ENCODE data around the gene DPF3.

The DPF3 gene

GRCh38 chr14:72610831-72611200 is 283.1 kb downstream of the DPF3 start:
- DNase-seq, result no peak

DNA sequence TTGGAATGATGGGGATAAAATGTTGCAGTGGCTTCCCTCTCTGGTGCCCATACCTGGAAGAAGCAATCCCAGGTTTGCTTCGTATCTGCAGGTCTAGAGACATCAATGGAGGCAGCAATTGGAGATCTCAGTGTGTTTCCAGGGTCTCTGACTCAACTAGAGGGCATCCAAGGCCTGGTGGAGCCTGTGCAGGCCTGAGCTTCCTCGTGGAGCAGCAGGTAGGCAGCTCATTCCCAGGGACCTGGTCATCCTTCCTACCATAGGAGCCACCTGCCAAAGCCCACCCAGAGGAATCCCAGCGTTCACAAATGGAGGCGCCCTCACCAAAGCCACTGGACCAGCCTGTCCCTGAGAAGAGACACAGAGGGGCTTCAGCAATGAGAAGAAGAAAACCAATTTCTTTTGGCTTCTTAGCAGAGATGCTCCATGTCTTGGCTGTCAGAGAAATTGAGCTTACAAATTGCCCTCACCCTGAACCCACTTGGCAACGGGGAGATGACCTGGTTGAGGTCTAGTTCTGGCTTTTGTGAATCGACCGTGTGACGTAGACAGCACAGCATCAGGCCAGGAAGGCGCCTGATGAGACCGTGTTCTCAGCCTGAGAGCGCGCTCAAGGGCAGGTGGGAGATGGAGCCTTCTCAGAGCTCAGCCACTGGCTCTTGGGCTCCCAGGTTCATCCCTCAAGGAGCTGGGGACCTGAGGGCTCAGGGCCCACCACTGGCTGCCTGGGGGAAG is 283.6 kb downstream of the DPF3 start:
- no peak for DNase-seq

GRCh38 chr14:72609205-72609916 is 284.5 kb downstream of the DPF3 start:
- DNase-seq, result no peak

- no peak for DNase-seq
Measured at GRCh38 chr14:72608391-72609204, 285.3 kb downstream of the DPF3 start.

- DNase-seq, result no peak
Measured at GRCh38 chr14:72607386-72608130, 286.3 kb downstream of the DPF3 start.

GRCh38 chr14:72606879-72607278 is 287.0 kb downstream of the DPF3 start:
- no peak for DNase-seq

DNA sequence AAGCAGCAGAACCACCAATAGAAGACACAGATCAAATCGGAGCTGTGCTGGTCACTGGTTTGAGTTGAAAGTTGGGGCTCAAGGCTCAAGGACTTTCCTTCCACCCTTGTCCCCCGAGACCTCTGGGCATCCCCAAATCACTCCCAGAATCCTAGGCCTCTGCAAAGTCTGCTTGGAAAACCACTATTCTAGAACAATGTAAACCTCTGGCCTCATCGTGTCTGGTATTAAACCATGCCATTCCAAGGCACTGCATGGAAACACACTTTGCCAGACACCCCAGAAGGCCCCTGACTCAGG is 288.0 kb downstream of the DPF3 start:
- DNase-seq, result no peak

DNA sequence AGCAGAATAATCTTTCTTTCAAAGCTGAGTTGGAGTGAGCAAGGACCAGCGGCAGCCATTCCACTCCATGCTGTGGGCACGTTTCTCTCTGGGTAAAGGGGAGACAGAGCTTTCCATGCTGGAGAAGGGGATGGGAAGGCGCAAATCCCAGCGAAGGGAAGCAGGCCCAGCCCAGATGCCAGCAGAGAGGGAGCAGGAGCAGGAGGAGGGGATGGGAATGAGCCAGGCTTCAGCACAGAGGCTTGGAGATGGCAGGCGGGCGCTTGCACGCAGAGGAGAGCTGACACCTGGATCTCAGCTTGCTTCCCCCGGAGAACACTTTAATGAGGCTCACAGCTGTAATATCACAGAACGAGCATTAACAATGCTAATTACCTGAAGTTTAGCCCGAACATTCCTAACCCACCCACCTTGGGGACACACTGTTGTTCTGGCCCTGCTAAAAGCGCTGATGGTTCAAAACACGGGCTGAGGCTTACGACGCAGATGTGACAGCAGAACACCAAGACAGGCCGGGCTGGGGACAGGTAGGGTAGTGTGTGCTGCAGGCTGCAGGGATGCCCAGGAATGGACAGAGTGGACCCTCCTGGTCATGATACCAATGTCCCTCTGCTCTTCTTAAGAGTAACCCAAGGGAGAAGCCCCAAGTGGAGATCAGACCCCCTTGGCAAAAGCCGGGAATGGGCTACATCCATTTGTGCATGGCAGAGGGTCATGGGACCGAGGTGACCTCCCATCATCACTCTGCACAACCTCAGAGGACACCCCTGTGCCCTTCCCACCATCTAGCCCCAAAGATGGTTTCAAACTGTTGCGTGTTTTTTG is 288.6 kb downstream of the DPF3 start:
- no peak for DNase-seq

GRCh38 chr14:72604133-72604532 is 289.8 kb downstream of the DPF3 start:
- DNase-seq, result no peak

GRCh38 chr14:72603639-72604038 is 290.3 kb downstream of the DPF3 start:
- no peak for DNase-seq

GRCh38 chr14:72600551-72601330 is 293.2 kb downstream of the DPF3 start:
- DNase-seq, result no peak

GRCh38 chr14:72599579-72600470 is 294.1 kb downstream of the DPF3 start:
- DNase-seq, result no peak

DNA sequence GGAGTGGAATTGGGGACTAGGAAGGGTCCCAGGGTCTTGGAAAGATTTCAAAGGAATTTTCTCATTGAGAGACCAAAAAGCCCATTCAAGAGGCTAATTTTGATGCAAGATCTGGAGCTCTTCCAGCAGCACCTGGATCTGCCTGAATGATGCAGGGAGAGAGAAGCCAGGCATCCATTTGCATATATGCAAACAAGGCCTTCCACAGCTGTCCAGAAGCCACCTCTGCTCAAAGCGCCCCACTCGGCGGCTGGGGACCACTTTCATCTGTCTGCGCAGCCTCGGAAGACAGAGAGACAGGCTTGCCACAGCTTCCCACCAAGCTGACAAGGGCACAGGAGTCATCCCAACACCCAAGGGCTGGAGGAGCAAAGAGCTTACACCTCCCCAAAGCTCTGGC is 295.6 kb downstream of the DPF3 start:
- no peak for DNase-seq

DNA sequence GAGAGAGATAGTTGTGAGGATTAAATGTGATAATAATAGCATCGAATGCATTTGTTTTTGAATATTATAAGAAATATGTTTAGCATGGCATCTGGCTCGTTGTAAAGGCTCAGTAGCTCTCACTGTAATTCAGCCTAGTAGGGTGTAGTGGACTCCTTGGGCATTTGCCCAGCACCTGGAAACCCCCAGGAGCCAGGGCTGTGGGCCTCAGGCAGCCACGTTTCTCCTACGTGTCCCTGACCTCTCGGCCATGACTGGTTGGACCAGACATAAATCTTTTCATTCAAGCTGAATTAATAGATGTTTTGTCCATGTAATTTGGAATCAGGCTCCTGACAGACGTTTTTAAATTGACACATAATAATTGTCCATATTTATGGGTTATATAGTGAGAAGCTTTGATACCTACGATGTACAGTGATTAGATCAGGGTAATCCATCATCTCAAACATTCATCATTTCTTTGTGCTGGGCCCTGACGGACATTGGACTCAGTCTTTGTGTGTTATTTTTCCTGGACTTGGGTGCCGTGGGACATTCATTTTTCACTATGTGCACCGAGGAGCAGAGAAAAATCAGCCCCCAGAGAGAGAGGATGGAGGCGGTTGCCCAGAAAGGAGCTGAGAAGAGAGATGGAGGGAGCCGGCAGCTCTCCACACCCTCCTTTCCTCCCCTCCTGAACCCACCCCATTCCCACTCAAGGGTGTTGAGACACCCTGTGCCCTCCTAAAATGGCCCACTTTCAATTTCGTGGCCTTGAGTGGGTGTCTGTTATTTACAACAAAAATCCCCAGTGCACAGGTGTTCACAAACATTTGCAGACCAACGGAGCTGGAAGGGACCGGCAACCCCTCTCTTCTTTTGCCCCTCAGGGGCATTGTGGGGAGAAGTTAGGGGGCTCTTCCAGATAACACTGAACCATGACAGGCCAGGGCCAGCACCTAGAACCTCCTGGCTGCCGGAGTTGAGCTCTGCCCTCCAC is 296.4 kb downstream of the DPF3 start:
- no peak for DNase-seq

DNA sequence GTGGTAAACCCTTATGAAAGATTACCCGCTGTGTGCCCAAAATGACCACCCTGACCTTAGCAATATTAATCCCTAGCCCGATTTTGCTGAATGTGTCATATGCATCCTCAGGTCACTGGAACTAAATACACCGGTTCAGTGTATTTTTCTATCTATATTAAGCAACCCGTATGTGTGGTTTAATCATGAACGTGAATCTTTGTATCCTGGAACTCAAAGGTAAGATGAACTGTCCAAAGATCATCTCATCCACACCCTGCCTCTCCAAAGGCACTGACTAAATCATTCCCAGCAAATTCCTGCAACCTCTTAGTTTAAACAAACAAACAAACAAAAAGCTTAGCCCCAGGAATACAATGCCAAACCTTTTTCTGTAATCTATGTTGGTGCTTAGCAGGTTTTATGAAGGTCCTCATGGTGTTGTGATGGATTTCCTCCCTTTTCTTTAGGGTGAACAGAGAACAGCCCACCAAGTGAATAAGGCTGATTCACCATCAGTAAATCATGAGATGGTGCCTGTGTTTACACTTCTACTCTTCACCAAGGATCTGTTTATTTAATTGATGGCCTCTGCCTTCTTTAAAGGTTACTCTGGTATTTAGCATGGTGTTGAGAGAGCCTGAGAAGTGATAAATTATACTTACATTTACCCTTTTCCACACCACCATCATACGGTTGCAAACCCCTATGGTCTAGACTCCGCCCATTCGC is 298.6 kb downstream of the DPF3 start:
- no peak for DNase-seq

DNA sequence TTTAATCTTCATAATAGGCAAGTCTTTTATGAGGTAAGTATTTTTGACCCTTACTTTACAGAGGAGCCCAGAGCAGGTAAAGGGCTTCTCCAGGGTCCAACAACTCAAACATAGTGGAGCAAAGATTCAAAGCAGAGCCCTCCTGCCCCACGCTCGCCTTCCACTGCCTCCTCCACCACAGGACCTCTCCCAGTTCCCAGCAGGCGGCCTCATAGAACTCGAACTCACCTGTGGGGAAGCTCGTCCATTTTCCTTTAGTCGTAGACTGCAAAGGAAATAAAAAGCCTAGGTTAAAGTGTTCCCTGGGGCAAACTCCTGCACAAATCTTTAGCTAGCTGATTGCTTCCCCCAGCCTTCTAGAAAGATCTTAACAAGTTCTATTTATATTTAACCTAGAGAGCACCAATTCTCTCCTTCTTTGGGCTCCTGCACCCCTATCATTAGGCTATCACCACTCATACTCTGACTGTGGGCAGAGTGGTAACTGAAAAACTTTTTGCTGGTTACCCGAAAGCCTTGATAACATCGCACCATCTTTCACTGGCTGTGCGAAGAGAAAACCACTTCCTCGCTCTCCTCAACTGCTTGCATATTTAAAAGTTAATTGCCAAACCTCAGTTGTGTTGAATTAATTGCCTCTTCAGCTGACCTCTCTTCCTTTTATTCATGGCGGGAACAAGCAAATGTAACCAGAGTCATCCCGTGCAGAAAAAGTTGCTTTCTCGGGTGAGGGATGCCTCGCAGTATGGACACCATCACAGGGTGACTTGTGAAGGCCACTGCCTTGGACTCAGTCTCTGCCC is 299.6 kb downstream of the DPF3 start:
- no peak for DNase-seq

DNA sequence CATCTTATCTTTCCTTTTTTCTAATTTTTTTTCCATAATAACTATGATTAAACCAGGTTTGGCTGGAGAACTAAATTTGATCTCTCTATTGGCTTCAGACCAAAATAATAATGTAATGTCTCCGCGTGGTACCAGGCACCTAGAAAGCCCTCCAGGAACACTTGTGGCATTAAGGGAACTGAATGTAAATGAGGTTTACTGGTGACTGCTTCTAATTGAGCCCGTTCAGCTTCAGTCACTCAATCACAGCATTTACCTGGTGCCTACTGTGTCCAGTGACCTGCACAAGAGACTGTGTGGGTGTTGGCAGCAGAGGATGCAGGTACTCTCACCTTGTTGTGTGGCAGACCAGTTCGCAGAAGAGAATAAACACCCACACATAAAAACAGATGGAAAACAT is 302.5 kb downstream of the DPF3 start:
- peak in 1 of 3 experiments; percentile 11 for DNase-seq

DNA sequence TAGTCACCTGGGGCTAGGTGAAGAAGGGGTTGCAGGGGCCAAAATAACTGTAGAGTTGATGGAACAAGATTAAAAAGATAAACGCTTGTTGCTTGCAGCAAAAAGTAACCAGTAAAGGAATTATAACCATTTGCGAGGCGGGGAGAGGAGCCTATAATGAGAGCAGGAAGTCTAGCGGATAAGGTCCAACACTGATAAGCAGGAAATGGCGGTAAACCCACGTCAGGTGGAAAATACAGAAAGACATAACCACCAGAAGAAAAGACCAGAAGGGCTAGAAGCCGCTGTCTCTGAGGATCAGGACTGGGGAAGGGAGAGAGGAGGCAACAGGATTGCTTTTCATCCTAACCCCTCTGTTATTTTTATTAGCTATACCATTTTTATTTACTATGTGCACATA is 303.3 kb downstream of the DPF3 start:
- no peak for DNase-seq
